GM12874 (cell line): Measurements from ENCODE around the gene PXDC1.

Experiments
- TF ChIP-seq, protein P1 (sequence below): IDR thresholded peaks from 2 replicates; pipeline ENCODE4 v1.5.1; 2011; ENCODE audit warnings: low read depth, mild to moderate bottlenecking, control low read depth, low read length, moderate library complexity; ENCODE audit not compliant: insufficient read depth

The PXDC1 gene

DNA sequence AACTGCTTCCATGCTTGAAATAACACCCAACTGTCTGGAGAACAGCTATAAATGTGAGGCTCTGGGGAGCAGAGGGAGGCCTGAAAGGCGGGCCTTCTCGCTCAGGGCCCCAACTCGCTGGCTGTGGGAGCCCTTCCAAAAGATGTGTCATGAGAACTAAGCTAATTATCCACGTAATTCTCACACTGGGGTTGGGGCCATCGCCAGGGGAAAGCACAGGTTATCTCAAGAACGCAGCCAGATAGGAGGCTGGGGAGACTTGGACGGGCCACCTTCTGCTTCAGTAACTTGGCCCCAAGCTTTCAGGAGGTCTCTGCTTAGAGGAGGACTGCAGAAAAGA is 1.6 kb downstream of the PXDC1 start:
- TF ChIP-seq, protein P1, sequence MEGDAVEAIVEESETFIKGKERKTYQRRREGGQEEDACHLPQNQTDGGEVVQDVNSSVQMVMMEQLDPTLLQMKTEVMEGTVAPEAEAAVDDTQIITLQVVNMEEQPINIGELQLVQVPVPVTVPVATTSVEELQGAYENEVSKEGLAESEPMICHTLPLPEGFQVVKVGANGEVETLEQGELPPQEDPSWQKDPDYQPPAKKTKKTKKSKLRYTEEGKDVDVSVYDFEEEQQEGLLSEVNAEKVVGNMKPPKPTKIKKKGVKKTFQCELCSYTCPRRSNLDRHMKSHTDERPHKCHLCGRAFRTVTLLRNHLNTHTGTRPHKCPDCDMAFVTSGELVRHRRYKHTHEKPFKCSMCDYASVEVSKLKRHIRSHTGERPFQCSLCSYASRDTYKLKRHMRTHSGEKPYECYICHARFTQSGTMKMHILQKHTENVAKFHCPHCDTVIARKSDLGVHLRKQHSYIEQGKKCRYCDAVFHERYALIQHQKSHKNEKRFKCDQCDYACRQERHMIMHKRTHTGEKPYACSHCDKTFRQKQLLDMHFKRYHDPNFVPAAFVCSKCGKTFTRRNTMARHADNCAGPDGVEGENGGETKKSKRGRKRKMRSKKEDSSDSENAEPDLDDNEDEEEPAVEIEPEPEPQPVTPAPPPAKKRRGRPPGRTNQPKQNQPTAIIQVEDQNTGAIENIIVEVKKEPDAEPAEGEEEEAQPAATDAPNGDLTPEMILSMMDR = no peak

DNA sequence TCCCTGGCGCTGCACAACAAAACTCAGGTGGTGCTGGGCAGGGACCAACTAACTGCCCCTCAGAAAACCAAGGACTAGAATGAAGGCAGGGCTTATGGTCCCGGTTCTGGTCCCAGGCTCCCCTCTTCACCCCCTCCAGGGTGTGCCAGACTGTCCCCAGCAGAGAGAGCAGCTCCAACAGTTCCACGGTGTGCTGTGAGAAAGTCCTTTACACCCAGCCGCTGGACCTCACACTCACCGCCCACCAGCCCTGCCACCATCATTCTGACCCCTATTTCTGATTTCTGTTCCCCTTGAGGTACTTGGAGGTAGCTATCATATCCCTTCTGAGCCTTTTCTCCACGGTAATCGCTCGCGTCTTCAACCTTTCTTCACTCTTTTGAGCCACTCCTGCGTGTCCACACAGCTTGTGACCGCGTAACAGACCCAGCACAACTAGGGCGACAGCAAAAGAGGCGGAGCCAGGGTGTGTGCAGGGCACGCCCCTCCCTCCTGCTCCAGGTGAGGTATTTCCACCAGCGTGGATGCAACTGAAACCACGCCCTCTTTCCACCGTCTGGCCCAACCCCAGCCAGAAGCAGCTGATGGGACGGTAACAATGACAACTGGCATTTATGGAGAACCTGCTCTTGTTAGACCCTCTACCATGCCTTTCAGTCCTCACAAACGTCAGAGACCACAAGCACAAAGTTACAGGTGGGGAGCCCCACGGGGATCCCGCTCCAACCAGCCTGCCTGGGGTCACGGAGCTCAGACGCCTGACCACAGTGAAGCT is 2.3 kb downstream of the PXDC1 start:
- TF ChIP-seq, protein P1 = no peak

DNA sequence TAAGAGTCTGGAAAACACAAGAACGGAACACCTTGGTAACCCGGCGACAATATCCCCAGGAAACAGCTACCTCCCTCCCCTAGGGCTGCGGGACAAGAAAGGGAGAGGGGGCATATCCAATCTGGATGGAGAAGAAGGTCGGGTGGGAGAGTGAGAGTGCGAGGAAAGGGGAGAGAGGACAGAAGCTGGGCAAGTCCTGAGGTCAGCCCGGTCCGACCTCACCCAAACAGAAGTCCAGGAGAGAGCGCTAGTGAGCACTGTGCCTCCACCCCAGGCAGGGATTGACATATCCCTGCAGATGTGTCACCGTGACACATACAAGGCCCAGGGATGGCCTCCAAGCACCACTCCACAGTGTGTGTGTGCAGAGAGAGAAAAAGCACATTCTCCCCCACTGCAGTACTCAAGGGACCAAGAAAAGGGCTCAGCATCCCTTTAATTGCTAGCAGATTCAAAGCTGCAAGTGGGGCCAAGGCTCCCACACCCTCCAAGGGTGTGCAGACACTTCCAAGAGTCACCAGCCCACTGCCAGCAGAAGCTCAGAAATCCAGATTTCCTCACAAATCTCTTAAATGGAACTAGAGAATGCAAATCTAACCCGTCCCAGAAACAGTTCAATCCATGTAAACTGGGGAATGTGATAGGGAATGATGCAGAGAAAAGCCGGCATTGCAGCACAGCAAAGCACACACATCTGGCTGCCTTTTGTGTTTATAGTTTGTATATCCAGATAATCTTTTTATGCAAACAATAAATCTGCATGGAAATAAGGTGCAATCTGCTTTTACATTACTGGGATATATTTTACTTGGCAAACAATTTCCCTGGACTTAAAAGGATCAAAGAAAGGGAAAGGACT is 3.1 kb downstream of the PXDC1 start:
- TF ChIP-seq, protein P1 = peak; percentile 73

DNA sequence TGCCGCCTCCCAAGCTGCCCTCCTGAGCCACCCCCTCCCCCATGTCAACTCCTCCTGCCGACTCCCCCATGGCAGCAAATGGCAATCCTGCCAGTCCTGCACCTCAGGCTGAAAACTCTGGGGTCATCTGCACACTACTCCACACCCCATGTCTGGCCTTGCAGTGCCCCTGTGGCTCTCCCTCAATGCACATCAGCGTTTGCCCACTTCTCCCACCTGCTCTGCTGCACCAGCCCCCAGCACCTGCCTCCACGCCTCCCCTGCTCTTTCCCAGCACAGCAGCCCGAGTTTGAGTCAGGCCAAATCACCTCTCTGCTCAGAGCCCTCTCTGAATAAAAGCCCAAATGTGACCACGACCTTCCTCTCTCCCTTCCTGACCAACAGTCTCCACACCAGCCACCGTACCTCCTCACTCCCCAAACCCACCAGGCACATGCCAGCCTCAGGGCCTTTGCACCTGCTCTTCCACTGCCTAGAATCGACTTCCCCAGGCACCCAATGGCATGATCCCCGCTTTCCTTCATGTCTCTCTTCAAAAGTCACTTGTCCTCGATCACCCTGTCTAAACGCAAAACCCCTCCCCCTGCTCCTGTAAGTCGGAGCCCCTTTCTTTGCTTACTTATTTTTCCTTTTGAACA is 4.3 kb downstream of the PXDC1 start:
- TF ChIP-seq, protein P1 = no peak

DNA sequence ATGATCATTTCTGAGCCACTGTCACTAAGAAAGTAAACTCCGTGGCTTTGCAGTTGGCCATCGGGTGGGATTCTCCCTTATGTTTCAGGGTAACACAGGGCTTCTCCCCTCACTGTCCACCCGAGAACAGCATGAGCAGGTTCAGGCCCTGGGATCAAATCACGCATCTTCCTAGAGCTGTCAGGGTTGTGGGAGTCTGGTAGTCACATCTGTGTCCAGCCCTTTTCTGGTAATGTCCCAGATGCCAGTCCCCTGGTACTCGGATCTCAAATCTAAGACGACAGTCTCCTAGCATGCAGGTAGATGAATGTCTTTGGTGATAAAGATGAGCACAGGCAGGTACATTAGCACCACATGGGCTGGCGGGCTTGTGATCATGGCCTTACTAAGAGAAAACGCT is 4.8 kb downstream of the PXDC1 start:
- TF ChIP-seq, protein P1 = no peak

DNA sequence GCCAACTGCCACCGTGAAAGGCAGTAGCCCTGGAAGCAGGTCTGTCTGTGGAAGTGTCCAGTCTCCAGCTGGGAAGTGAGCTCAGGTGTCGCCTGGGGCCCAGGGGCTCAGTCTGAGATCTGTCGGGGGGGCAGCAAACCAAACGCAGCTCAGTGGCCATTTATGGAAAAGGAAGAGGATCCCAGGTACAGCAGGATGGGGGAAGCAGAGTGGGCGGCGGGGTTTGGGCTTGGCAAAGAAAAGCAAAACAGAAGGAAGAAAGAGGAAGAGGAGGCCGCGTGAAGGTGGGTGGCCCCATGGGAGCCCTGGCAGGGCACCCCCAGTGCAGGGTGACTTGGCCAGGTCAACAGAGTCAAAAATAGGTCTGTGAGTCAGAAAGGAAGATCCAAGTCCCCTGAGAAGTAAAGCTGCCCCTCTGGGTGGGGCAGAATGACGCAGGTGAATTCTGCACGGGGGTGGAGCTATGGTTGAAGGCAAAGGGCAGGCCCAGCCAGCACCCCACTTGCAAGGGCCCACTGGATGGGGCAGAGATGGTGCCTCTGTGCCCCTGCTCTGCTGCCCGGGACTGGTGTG is 5.3 kb downstream of the PXDC1 start:
- TF ChIP-seq, protein P1 = no peak
